ENCODE data around the gene COA8. TPM values are rescaled to one million over a fixed set of nuclear protein-coding genes. Genes with fewer than 3 reads are reported as not detected.

The COA8 gene
- total RNA-seq, 4 donors from 2014 or later: 13.6 to 20.8 (median 17.9) TPM

DNA sequence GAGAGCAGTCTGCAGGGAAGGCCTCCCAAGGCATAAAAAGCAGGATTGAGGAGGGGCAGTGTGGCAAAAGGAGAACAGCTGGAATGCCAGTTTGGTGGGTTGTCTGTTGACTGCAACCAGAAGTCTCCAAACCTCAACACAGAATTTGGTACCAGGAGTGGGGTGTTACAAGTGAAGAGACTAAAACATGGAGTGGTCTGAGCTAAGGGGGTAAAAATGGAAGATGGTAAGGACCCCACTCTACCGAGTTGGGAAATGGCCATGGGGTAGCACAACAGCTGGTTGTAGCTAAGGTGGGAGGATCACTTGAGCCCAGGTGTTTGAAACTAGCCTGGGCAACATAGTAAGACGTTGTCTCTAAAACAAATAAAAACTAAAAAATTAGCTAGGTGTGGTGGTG is 48.5 kb downstream of the COA8 start:
- no peak for TF ChIP-seq POLR2A (IDR thresholded peaks at IDR 0.05)
- TF ChIP-seq, protein P1, sequence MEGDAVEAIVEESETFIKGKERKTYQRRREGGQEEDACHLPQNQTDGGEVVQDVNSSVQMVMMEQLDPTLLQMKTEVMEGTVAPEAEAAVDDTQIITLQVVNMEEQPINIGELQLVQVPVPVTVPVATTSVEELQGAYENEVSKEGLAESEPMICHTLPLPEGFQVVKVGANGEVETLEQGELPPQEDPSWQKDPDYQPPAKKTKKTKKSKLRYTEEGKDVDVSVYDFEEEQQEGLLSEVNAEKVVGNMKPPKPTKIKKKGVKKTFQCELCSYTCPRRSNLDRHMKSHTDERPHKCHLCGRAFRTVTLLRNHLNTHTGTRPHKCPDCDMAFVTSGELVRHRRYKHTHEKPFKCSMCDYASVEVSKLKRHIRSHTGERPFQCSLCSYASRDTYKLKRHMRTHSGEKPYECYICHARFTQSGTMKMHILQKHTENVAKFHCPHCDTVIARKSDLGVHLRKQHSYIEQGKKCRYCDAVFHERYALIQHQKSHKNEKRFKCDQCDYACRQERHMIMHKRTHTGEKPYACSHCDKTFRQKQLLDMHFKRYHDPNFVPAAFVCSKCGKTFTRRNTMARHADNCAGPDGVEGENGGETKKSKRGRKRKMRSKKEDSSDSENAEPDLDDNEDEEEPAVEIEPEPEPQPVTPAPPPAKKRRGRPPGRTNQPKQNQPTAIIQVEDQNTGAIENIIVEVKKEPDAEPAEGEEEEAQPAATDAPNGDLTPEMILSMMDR (IDR thresholded peaks at IDR 0.05): no peak
- no peak overlapping the region for H3K27ac ChIP-seq
- peaks cover 0 to 22% (median 12%) of the 10 kb centered on the region in 4 donors for H3K4me1 ChIP-seq
- H3K4me3 ChIP-seq: no peak overlapping the region
- H3K9me3 ChIP-seq: peaks cover 0 to 9% (median 4%) of the 10 kb centered on the region in 4 donors
- no peaks in the 10 kb centered on the region for H3K36me3 ChIP-seq
- no peaks in the 10 kb centered on the region for H3K27me3 ChIP-seq
- DNase-seq: no peak

GRCh38 chr14:103613517-103613916 is 50.8 kb downstream of the COA8 start:
- no peak overlapping the region for H3K4me3 ChIP-seq
- H3K36me3 ChIP-seq: no peaks in the 10 kb centered on the region
- H3K4me1 ChIP-seq: no peaks in the 10 kb centered on the region
- no peak overlapping the region for H3K27ac ChIP-seq
- no peak for DNase-seq
- no peaks in the 10 kb centered on the region for H3K27me3 ChIP-seq
- peaks cover 0 to 9% (median 4%) of the 10 kb centered on the region in 4 donors for H3K9me3 ChIP-seq
- TF ChIP-seq, protein P1 (IDR thresholded peaks at IDR 0.05): peak in 3 of 6 experiments; percentile 16 to 59 (median 40)
- TF ChIP-seq POLR2A (IDR thresholded peaks at IDR 0.05): no peak

DNA sequence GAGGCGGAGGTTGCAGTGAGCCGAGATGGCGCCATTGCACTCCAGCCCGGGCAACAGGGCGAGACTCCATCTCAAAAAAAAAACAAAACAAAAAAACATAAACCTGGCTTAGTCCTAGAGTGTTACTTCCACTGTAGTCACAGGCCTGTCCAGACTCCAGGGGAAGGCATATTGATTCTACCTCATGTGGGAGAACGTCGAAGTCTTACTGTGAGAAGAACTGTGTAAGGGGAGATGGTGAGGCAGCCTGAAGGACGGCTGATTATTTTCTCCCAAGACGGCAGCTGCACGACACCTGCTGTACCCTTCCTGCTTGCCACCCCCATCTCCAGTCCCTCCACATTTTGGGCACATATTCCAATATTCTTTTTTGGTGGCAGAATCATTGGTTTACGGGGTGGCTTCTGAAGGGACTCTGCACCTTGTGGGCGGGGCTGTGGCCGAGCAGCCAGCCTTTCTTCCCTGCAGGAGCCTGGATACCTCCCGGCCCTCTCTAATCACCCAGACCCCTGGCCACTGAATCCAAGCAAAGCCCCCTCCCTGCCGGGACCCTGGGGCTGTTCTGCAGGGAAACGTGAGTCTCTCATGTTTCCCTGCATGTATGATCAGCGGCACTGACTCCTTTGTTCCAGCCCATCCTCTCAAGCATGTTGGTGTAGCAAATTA is 54.0 kb downstream of the COA8 start:
- no peaks in the 10 kb centered on the region for H3K27me3 ChIP-seq
- no peak for DNase-seq
- no peaks in the 10 kb centered on the region for H3K4me1 ChIP-seq
- no peak overlapping the region for H3K27ac ChIP-seq
- no peaks in the 10 kb centered on the region for H3K36me3 ChIP-seq
- TF ChIP-seq POLR2A (IDR thresholded peaks at IDR 0.05): no peak
- TF ChIP-seq, protein P1 (IDR thresholded peaks at IDR 0.05): no peak
- H3K4me3 ChIP-seq: no peak overlapping the region
- peaks cover 0 to under 1% (median 0%) of the 10 kb centered on the region in 4 donors for H3K9me3 ChIP-seq

GRCh38 chr14:103619057-103619456 is 56.3 kb downstream of the COA8 start:
- peaks cover 0 to 5% (median under 1%) of the 10 kb centered on the region in 4 donors for H3K4me1 ChIP-seq
- no peak overlapping the region for H3K27ac ChIP-seq
- H3K27me3 ChIP-seq: no peaks in the 10 kb centered on the region
- H3K9me3 ChIP-seq: no peaks in the 10 kb centered on the region
- no peak for DNase-seq
- no peaks in the 10 kb centered on the region for H3K36me3 ChIP-seq
- no peak overlapping the region for H3K4me3 ChIP-seq
- TF ChIP-seq POLR2A (IDR thresholded peaks at IDR 0.05): no peak
- TF ChIP-seq, protein P1 (IDR thresholded peaks at IDR 0.05): no peak

DNA sequence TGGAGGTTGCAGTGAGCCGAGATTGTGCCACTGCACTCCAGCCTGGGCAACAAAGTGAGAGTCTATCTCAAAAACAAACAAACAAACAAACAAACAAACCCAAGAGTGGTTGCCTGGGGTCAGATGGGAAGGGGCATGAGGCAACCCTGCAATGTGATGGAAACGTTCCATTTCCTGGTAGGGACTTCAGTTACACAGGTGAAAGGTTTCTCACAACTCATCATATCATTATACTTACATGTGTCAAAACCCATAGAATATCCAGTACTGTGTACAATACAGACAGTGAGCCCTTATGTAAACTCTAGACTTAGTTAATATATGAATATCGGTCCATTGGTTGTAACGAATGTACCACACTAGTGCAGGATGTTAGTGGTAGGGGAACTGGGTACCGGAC is 59.1 kb downstream of the COA8 start:
- Histone ChIP-seq H3K4me1 (peaks cover 3 to 21% (median 17%) of the 10 kb centered on the region in 4 donors), H3K4me3 (no peak overlapping the region)
- TF ChIP-seq, protein P1 (IDR thresholded peaks at IDR 0.05): no peak
- no peak for TF ChIP-seq POLR2A (IDR thresholded peaks at IDR 0.05)

More for the DNA sequence above, 59.1 kb downstream of the COA8 start:
- H3K27ac ChIP-seq: no peak overlapping the region
- no peaks in the 10 kb centered on the region for H3K27me3 ChIP-seq
- no peaks in the 10 kb centered on the region for H3K9me3 ChIP-seq
- DNase-seq: no peak
- H3K36me3 ChIP-seq: no peaks in the 10 kb centered on the region
